NCI-H748 (cell line): ENCODE data around the gene RTP1.
A peak's percentile ranks its signal among the peaks of the same experiment; 100 is the strongest.
"Not testable (repeated sequence)": the region's sequence is repeated elsewhere in the genome, so short reads cannot be mapped to it uniquely, and the experiment has no call there.

Experiments
- DNase-seq: peaks from one replicate; lab custom pipeline; 2025; ENCODE audit not compliant: unreplicated experiment; lab: John Stamatoyannopoulos, UW

Gene RTP1

GRCh38 chr3:187196573-187197334 lies 532 bp upstream of the RTP1 start:
- no peak for DNase-seq

- DNase-seq = no peak
Measured at GRCh38 chr3:187198490-187198889, 1.2 kb downstream of the RTP1 start.

DNA sequence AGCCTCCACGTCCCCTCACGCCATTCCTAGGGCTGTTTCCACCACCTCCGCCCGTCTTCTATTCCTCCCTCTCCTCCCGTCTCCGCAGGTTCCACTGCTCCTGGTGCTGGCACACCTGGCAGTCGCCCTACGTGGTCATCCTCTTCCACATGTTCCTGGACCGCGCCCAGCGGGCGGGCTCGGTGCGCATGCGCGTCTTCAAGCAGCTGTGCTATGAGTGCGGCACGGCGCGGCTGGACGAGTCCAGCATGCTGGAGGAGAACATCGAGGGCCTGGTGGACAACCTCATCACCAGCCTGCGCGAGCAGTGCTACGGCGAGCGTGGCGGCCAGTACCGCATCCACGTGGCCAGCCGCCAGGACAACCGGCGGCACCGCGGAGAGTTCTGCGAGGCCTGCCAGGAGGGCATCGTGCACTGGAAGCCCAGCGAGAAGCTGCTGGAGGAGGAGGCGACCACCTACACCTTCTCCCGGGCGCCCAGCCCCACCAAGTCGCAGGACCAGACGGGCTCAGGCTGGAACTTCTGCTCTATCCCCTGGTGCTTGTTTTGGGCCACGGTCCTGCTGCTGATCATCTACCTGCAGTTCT lies 2.3 kb downstream of the RTP1 start:
- not testable (repeated sequence) for DNase-seq

GRCh38 chr3:187205683-187206082 lies 8.4 kb downstream of the RTP1 start:
- DNase-seq = no peak

DNA sequence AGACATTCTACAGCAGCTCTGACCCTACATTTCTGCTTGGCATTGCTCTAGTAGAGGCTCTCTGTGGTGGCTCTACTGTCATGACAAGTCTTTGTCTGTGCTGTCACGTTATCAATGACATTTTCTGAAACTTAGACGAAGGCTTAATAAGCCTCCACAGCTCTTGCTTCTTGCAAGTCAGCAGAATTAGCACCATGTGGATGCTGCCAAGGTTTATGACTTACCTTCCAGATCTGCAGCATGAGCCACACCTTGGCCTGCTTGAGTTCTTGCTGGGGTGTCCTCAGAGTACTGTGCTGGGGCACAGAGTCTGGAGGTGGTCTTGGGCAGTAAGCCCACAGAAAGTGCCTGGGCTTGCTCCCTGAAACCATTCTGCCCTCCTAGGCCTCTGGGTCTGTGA lies 9.8 kb downstream of the RTP1 start:
- no peak for DNase-seq

DNA sequence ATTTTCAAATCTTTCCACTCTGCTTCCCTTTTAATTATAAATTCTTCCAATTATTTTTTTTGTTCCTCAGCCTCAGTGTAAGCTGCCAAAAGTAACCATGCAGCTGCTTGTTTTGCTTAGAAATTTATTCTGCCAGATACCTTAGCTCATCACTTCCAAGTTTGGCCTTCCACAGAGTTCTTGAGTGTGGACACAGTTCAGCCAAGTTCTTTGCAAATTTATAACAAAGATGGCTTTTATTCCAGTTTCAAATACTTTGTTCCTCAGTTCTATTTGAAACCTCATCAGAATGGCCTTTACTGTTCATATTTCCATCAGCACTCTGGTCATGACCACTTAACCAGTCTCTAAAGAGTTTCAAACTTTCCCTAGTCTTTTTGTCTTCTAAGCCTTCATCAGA lies 10.3 kb downstream of the RTP1 start:
- no peak for DNase-seq

DNA sequence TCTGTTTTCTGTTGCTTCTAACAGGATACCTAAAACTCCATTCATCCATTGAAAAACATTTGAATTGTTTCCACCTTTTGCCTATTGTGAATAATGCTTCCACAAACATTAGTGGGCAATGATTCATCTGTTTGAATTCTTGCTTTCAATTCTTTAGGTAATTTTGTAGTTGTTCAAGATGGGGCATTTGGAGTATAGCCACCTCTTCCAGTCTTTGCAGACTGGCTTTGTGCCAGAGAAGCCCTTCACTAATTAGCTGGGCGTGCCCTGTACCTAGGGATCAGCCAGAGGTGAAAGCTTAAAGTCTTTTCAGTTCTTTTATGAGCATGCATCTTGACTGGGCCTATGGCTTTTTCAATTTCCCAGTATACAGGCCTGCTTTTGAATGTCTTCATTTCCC lies 10.9 kb downstream of the RTP1 start:
- DNase-seq = peak; percentile 0

DNA sequence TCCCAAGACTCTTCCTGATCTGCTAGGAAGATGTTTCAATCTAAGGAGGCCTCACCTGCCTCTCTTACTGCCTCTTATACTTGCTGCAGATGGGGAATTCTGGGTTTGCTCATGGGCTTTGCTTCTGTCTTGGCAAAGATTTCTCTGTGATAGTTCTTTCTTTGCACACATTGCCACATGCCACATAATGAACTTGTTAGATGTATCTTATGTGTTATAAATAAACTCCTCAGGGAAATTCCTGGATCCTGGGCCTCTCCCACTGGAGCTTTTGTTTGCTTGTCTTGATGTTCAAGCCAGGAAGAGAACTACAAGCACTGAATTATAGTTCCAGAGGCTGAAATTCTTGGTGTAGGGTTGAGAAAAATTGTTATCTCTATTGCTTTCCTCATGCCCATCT lies 12.2 kb downstream of the RTP1 start:
- no peak for DNase-seq

DNA sequence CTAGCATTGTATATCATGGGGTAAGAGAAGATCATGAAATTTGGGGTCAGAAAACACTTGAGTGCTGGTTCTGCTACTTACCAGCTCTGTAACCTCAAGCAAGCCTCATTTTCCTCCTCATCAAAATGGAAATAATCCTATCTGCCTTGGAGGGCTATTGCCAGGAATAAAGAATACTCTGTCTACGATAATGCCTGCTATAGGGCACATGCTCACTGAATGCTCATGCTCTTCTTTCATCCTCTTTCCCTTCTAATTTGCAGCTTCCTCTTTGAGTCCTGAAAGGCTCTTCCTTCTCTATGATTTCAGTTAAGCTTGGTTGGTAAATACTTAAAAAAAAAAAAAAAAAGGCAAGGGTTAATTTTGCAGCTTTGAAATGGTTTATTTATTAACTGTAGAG lies 12.8 kb downstream of the RTP1 start:
- DNase-seq = no peak

- no peak for DNase-seq
Measured at GRCh38 chr3:187210545-187211327, 13.4 kb downstream of the RTP1 start.

GRCh38 chr3:187211532-187212195 lies 14.4 kb downstream of the RTP1 start:
- no peak for DNase-seq

GRCh38 chr3:187212196-187212545 lies 14.9 kb downstream of the RTP1 start:
- DNase-seq = no peak

DNA sequence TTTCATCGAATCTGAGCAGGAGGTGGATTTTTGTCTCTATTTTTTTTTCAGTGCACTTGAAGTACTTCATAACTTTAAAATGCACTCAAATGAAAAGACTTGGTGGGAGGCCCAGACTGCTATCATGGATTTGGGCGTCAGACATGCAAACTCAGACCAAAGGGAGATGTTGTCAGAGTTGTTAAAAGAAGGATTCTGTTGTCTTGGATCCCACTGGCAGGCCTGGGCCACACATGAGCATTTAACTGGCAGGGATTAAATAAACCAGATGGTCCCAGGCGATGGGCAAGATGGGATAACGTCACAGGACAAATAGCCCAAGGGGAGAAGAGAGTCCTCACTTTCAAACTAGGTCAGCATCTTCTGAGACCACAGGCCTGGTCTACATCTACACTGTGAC lies 15.4 kb downstream of the RTP1 start:
- DNase-seq = no peak

GRCh38 chr3:187213616-187214015 lies 16.3 kb downstream of the RTP1 start:
- DNase-seq = no peak

DNA sequence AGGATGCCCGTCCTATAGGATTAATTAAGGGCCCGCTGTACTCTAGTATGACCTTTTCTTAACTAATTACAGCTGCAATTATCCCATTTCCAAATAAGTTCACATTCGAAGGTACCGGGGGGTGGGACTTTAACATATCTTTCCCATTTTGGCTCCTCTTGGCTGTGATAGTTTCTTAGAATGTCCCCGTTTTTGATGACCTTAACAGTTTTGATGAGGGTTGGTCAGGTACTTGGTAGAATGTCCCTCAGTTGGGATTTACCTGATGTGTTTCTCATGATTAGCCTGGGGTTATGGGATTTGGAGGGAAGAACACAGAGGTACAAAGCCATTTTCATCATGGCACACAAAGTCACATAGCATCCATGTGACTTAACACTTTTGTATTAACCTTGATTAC lies 18.2 kb downstream of the RTP1 start:
- no peak for DNase-seq

GRCh38 chr3:187222801-187223200 lies 25.5 kb downstream of the RTP1 start:
- no peak for DNase-seq

- no peak for DNase-seq
Measured at GRCh38 chr3:187223799-187224198, 26.5 kb downstream of the RTP1 start.

DNA sequence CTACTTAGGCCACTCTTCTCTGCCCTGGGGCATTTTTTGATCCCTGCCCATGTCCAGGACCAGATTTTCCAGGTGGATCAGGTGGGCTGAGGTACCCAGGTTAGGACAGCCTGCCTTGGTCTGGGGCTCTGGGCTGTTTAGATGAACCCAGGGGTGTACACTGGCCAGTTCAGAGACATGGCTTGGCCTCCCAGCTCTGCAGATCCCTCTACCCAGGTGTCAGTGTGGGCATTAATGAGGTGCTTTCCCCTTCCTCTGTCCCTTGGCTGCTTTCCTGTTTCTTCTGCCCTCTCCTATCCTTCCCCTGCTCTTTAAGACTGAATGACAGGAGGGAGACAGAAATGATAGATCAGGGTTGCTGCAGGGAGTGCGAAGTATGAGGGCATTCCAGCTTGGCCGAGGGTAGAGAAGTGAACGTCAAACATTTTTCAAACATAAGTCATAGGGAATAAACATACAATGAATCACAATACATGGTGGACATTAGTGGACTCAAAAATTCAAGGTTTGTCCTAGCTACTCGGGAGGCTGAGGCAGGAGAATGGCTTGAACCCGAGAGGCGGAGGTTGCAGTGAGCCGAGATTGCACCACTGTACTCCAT lies 30.5 kb downstream of the RTP1 start:
- no peak for DNase-seq

- no peak for DNase-seq
Measured at GRCh38 chr3:187228740-187229139, 31.5 kb downstream of the RTP1 start.

- DNase-seq = no peak
Measured at GRCh38 chr3:187230011-187230410, 32.7 kb downstream of the RTP1 start.

GRCh38 chr3:187236962-187237361 lies 39.7 kb downstream of the RTP1 start:
- no peak for DNase-seq
